ENCODE data around the gene CHCHD10. TPM values are rescaled to one million over a fixed set of nuclear protein-coding genes. Genes with fewer than 3 reads are reported as not detected.
A peak's percentile ranks its signal among the peaks of the same experiment; 100 is the strongest.

Gene CHCHD10
- total and polyA plus RNA-seq, 2 of the 4 experiments (the other 2 are of a cell fraction), result 2.2 to 11.2 TPM

- Histone ChIP-seq H4K20me1 (ENCODE audit: insufficient read depth, low read length) (no peaks in the 10 kb centered on the region), H2AK9ac (replicated peaks; ENCODE audit: low read depth, low read length, poor library complexity) (peak overlapping the region; percentile 74), H3K36me3 (ENCODE audit: control insufficient read depth, insufficient read depth, low read length) (no peaks in the 10 kb centered on the region), H3K9ac (ENCODE audit: low read depth, low read length) (peak overlapping the region; percentile 97), H2AFZ (replicated peaks; ENCODE audit: low read length, poor library complexity) (peak overlapping the region; percentile 100), H3K23ac (ENCODE audit: low read depth, low read length) (peak overlapping the region; percentile 97; the same call in 1 of the 2 replicates), H3K27me3 (ENCODE audit: control insufficient read depth, insufficient read depth, low read length) (no peaks in the 10 kb centered on the region), H3K14ac (replicated peaks; ENCODE audit: low read depth, low read length) (peak overlapping the region; percentile 100), H3K9me3 (ENCODE audit: control insufficient read depth, insufficient read depth, low read length) (no peaks in the 10 kb centered on the region), H3K79me1 (ENCODE audit: low read depth in 1 of 2, low read length in 2 of 2) (peaks cover 12 to 30% of the 10 kb centered on the region in 2 experiments), H4K8ac (ENCODE audit: low read depth in 2 of 2, low read length in 2 of 2) (peak overlapping the region; percentile 98 to 99), H3K9me1 (ENCODE audit: insufficient read depth, low read length) (peaks cover 5% of the 10 kb centered on the region), H2AK5ac (ENCODE audit: low read depth, low read length) (peak overlapping the region; percentile 95), H2BK5ac (ENCODE audit: low read depth, low read length, poor library complexity, severe bottlenecking) (peak overlapping the region; percentile 90), H2BK20ac (ENCODE audit: low read depth, low read length) (no peak overlapping the region), H2BK120ac (ENCODE audit: low read depth, low read length) (no peak overlapping the region), H3K4me2 (ENCODE audit: low read depth, low read length) (peak overlapping the region; percentile 91), H3K4me1 (ENCODE audit: control insufficient read depth, insufficient read depth, low read length) (peaks cover 4% of the 10 kb centered on the region), H4K5ac (ENCODE audit: low read depth, low read length) (peak overlapping the region; percentile 92), H4K91ac (ENCODE audit: insufficient read depth, low read depth, low read length) (peak overlapping the region; percentile 93), H3K56ac (ENCODE audit: extremely low read depth, insufficient read depth, low read length) (peak overlapping the region; percentile 72), H3K4ac (ENCODE audit: low read depth, low read length) (peak overlapping the region; percentile 100), H3K27ac (ENCODE audit: insufficient read depth, low read length) (peak overlapping the region; percentile 95), H3K4me3 (ENCODE audit: insufficient read depth, low read depth, low read length) (peak overlapping the region; percentile 85), H2BK15ac (ENCODE audit: low read depth, low read length) (peak overlapping the region; percentile 12; the same call in 1 of the 3 replicates), H3K18ac (ENCODE audit: low read depth, low read length) (no peak overlapping the region; the same call in 1 of the 2 replicates)
- POLR2A ChIA-PET (ENCODE audit: unreplicated experiment), result no interaction called here
- no peak for DNase-seq
- BruUV-seq (replicated peaks), result no TSS peak
- peak; percentile 42 for ATAC-seq (ENCODE audit: low read depth)
- CTCF ChIA-PET, result no interaction called here
- TF ChIP-seq CEBPB (IDR thresholded peaks at IDR 0.05; ENCODE audit: low read depth, low read length), result no peak
- no peak for TF ChIP-seq MAZ (IDR thresholded peaks at IDR 0.05; ENCODE audit: borderline replicate concordance, low read depth, low read length)
- TF ChIP-seq RCOR1 (IDR thresholded peaks at IDR 0.05; ENCODE audit: insufficient replicate concordance, low read length), result no peak
- no peak for TF ChIP-seq CHD1 (IDR thresholded peaks at IDR 0.05; ENCODE audit: low read depth, low read length)
- TF ChIP-seq CTCF (conservative IDR thresholded peaks at IDR 0.05; ENCODE audit: low read depth, low read length), result no peak
- intact Hi-C loops (cut with micrococcal nuclease), result no loop called here
- in situ Hi-C loops (cut with MboI; ENCODE audit: low sequenced_read_pairs), result no loop called here
- dilution Hi-C loops (cut with HindIII; ENCODE audit: low sequenced_read_pairs, unreplicated experiment), result no loop called here
- 45% methylated on average over 2 of the region's 22 CpGs; no CpG with 5 or more reads in 1 of the 2 experiments for WGBS, 2 experiments (ENCODE audit: extremely low coverage in 2 of 2, insufficient read length in 1 of 2)
Measured at GRCh38 chr22:23751441-23751996, 16.3 kb downstream of the CHCHD10 start.

All from IMR-90 (cell line).